Stimulated activated CD4-positive, alpha-beta T cell treated with anti-CD3 and anti-CD28 coated beads, Interleukin-4, amount 100 ng/mL, for 24 hours (primary cell): Measurements from ENCODE around the gene EGR2.

ENCODE experiments used
- DNase-seq: peaks from one replicate; pipeline ENCODE4 v3.0.0-alpha.2; 2020

The EGR2 gene

GRCh38 chr10:62817766-62818425, 1.7 kb upstream of the EGR2 start:
- peak; percentile 70 for DNase-seq

GRCh38 chr10:62817121-62817765, 1.1 kb upstream of the EGR2 start:
- peak; percentile 72 for DNase-seq

GRCh38 chr10:62816076-62816330, 163 bp downstream of the EGR2 start:
- no peak for DNase-seq

- DNase-seq, result peak; percentile 38
Measured at GRCh38 chr10:62815381-62816075, 638 bp downstream of the EGR2 start.

GRCh38 chr10:62814756-62815380, 1.3 kb downstream of the EGR2 start:
- DNase-seq, result peak; percentile 34

GRCh38 chr10:62813981-62814380, 2.2 kb downstream of the EGR2 start:
- DNase-seq, result peak; percentile 8

GRCh38 chr10:62813453-62813852, 2.7 kb downstream of the EGR2 start:
- no peak for DNase-seq

GRCh38 chr10:62812672-62813439, 3.3 kb downstream of the EGR2 start:
- peak; percentile 7 for DNase-seq

GRCh38 chr10:62811159-62811875, 4.8 kb downstream of the EGR2 start:
- DNase-seq, result peak; percentile 87

- no peak for DNase-seq
Measured at GRCh38 chr10:62810156-62810902, 5.8 kb downstream of the EGR2 start.

- DNase-seq, result no peak
Measured at GRCh38 chr10:62806251-62806650, 9.9 kb downstream of the EGR2 start.

GRCh38 chr10:62805231-62806099, 10.7 kb downstream of the EGR2 start:
- DNase-seq, result peak; percentile 18

- DNase-seq, result peak; percentile 82
Measured at GRCh38 chr10:62804356-62805230, 11.6 kb downstream of the EGR2 start, which contains the start of gene ADO. Gene ADO, plus strand, starts transcription at chr10:62804720. Its CDS starts 340 bp downstream, at chr10:62805060.

- no peak for DNase-seq
Measured at GRCh38 chr10:62803724-62804355, 12.3 kb downstream of the EGR2 start.

GRCh38 chr10:62801871-62802270, 14.3 kb downstream of the EGR2 start:
- no peak for DNase-seq

- DNase-seq, result no peak
Measured at GRCh38 chr10:62796896-62797295, 19.3 kb downstream of the EGR2 start.

GRCh38 chr10:62795762-62796161, 20.4 kb downstream of the EGR2 start:
- DNase-seq, result no peak

- no peak for DNase-seq
Measured at GRCh38 chr10:62795100-62795499, 21.1 kb downstream of the EGR2 start.

- DNase-seq, result no peak
Measured at GRCh38 chr10:62794306-62794705, 21.9 kb downstream of the EGR2 start.
